Fibroblast of lung (primary cell): Measurements from ENCODE around the gene ZNF697.

ENCODE experiments used
- CTCF ChIP-seq, 2 donors: IDR thresholded peaks in 1 of 2; conservative IDR thresholded peaks in 1 of 2; 1 replicate in 1 of 2; 2 replicates in 1 of 2; pipeline ENCODE4 v1.5.1; 2011 to 2012; ENCODE audit warnings: low read length in 2 of 2, control low read depth in 1 of 2, inconsistent platforms in 1 of 2, low read depth in 1 of 2, mild to moderate bottlenecking in 1 of 2
- EZH2 ChIP-seq: IDR thresholded peaks from 2 replicates; pipeline ENCODE4 v1.5.1; 2012; ENCODE audit warnings: low read length, control low read depth, mild to moderate bottlenecking; ENCODE audit errors: missing control alignments

- TF ChIP-seq CTCF (conservative IDR thresholded peaks at IDR 0.05 in 1 of 2, IDR thresholded peaks at IDR 0.05 in 1 of 2; ENCODE audit: low read depth in 1 of 2, low read length in 2 of 2) (no peak), EZH2 (no peak)
Observed at GRCh38 chr1:119686661-119687060, 38.6 kb upstream of the ZNF697 start.
